HT1080 (cell line): Measurements from ENCODE around the gene GABRE. TPM values are rescaled to one million over a fixed set of nuclear protein-coding genes. Genes with fewer than 3 reads are reported as not detected.

Source experiments
- DNase-seq: peaks from one replicate; pipeline ENCODE4 v3.0.0-alpha.2; 2015; ENCODE audit warnings: low read depth
- polyA plus RNA-seq, 2 experiments: library from polyadenylated mRNA; depleted of rRNA; stranded (reverse); fragments of >200 nt; gene quantifications; 2 replicates each; pipeline ENCODE4 v1.2.3, GENCODE V29; 2015
- total RNA-seq: library from RNA; depleted of rRNA; stranded (reverse); fragments of >200 nt; shearing (Covaris generic); gene quantifications from 2 replicates; pipeline ENCODE4 v1.2.3, GENCODE V29; 2014; rRNA removed

Gene GABRE, protein sequence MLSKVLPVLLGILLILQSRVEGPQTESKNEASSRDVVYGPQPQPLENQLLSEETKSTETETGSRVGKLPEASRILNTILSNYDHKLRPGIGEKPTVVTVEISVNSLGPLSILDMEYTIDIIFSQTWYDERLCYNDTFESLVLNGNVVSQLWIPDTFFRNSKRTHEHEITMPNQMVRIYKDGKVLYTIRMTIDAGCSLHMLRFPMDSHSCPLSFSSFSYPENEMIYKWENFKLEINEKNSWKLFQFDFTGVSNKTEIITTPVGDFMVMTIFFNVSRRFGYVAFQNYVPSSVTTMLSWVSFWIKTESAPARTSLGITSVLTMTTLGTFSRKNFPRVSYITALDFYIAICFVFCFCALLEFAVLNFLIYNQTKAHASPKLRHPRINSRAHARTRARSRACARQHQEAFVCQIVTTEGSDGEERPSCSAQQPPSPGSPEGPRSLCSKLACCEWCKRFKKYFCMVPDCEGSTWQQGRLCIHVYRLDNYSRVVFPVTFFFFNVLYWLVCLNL
- 3.7 and 4.7 TPM in 2 replicates for total RNA-seq
- 1.3 and 1.6 TPM in 2 replicates for polyA plus RNA-seq (2015; cell fraction: cytosol; rRNA removed)
- 48.1 and 57.8 TPM in 2 replicates for polyA plus RNA-seq (2015; cell fraction: nucleus; rRNA removed)

DNA sequence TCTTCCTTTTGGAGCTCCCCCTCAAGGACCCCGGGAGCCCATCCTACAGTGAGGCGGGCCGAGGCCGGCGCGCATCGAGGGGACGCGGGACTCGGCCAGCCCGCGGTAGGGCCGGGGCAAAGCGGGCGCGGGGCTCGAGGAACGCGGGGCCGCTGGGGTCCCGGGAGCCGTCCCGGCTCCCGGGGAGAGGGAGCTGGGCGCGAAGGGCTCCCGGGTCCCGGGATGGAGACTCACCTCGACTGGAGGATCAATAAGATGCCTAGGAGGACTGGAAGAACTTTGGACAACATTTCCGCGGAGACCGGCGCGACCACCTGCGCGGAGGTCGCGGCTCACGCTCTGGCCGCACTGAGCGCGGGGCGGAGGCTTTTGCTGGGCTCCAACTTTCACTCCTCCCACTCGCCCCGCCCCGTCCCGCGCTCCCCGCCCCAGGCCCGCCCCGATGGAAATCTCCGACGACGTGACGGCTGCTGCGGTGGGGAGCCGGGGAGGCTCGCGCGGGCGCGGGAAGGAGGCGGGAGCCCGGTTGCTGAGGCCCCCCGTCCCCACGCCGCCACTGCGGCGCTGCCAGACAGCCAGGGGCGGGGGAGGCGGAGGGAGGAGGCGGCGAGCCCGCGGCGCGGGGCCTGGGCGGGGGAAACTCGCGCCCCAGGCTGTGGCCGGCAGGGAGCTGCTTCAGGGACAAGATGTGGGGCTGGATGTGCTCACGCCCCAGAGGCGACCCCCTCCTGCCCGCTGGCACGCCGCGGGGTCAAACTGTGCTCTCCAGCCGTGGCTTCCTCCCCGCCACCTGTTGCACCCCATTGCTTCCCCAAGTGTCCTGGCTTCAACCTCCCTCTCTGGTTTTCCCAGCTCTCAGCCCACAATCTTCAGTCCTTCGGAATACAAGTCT is at the start of gene GABRE:
GABRE (minus strand) TSS at position 341 of the 892 bp plus-strand sequence; CDS start at position 290, 51 bp downstream.
- no peak for DNase-seq

GRCh38 chrX:152020888-152021287 is 46.4 kb upstream of the GABRE start:
- DNase-seq = no peak

DNA sequence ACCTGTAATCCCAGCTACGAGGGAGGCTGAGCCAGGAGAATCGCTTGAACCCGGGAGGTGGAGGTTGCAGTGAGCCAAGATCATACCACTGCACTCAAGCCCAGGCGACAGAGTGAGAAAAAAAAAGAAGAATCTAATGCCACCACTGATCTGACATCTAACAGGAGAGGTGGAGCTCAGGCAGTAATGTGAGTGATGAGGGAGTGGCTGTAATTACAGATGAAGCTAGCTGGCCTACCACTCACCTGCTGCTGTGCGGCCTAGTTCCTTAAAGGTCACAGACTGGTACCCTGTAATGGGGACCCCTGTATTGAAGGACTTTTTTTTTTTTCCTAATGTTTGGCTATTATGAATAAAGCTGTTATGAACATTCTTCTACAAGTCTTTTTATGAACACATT is 25.3 kb upstream of the GABRE start:
- DNase-seq = no peak

GRCh38 chrX:151997539-151997938 is 23.1 kb upstream of the GABRE start:
- no peak for DNase-seq

DNA sequence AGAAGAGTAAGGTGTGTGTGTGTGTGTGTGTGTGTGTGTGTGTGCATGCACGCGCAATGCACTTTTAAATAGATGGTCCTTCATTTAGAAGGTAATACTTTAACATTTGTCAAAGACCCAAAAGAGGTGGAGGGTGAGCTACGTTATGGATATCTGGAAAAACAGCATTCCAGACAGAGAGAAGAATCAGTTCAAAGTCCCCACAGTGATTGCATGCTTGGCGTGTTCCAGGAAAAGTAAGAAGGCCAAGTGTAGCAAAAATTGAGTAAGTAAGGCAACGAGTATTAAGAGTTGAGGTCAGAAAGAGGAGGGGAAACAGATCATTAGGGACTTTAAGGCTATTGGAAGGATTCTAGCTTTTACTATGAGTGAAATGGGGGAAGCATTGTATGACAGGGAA is 21.9 kb upstream of the GABRE start:
- DNase-seq = no peak

DNA sequence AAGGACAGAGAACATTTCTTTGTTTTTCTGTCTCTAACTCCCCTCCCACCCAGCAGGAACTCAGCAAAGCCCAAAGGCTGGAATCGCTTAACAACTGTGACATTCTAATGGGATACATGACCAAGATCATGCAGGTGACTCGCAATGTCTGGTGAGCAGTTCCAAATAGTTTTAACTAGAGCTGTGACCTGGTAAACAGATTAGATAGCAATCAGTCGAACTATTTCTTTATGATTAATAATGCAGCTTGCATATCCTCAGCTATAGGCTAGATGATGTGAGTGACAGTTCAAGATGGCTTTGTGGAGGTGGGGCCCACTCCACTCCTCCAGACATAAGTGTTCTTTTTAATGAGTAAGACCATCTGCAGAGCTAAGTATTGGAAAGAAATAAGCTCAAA is 20.0 kb upstream of the GABRE start:
- DNase-seq = no peak

GRCh38 chrX:151988706-151989299 is 14.3 kb upstream of the GABRE start:
- no peak for DNase-seq

DNA sequence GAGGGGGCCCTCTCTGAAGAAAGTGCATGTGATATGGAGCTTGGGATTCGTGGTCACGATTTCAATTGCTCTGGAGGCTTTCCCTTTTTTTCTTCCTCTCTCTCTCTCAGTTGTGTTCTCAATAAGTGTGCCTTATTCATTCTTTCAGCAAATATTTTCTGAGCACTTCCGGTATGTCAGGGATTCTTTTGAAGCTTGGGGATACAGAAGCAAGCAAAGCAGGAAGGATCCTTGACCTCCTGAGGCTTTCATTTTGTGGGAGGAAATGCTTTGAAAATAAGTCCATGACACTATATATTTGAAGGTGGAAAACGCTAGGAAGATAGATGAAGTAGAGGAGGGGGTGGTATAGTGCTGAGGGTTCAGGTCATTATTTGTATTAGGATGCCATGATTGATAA is 12.6 kb upstream of the GABRE start:
- no peak for DNase-seq

- DNase-seq = peak; percentile 42
These were observed 11.5 kb upstream of the GABRE start for GRCh38 chrX:151985955-151986354.

DNA sequence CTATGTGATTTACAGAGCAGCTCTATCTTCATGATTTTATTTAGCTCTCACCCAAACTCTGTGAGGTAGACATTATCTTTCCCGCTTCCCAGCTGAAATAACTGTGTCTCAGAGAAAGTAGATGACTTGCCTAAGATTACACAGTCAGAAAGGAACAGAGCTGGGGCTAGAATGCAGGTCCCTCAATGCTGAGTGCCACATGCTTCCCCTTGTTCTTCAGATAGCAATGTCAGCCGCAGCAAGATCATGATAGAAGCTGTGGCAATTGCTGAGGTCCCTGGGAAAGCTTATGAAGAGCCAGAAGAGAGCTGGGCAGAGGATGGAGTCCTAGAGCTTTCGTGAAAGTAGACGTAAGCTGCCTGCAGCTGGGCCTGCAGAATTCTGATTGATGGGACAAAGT is 11.1 kb upstream of the GABRE start:
- no peak for DNase-seq

- DNase-seq = no peak
These were observed 10.4 kb upstream of the GABRE start for GRCh38 chrX:151984902-151985301.

GRCh38 chrX:151984328-151984727 is 9.9 kb upstream of the GABRE start:
- peak; percentile 80 for DNase-seq

DNA sequence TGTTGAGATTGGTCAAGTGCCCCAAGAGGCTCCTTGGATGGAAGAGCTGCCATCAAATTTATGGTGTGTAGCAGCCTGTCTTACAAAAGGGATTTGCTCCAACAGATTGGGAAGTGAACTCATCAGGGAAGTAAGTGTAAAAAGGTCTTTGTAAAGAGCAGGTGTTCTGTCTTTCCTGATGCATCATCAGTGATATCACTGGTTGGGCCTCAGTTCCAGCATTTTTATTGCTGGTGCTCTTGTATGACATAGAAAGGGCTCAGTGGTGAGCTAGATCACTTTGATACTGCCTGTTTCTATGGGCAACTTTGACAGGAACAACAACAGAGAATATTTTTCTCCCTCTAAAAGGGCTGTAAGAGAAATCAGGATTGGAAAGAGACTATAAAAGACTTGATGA is 8.7 kb upstream of the GABRE start:
- DNase-seq = no peak

DNA sequence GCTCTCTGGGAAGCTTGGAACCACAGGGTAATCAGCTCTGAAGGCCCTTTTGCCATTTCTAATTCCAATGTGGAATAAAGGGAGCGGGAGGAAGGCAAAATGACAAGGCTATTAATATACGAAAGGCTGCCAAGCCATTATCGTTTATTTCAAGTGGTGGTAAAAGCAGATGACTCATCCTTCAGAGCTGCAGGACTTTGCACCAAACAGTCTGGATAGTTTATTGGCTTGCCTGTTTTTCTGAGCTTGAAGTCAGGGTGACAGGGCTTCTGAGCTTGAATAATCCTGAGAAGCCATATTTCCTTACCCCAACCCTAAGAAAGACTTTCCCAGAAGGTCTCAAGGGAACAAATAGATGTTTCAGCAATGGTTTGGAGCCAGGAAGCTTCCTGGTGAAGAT is 7.7 kb upstream of the GABRE start:
- peak; percentile 72 for DNase-seq

GRCh38 chrX:151981129-151981528 is 6.7 kb upstream of the GABRE start:
- DNase-seq = peak; percentile 50

- no peak for DNase-seq
These were observed 3.4 kb upstream of the GABRE start for GRCh38 chrX:151977923-151978322.

- no peak for DNase-seq
These were observed 2.5 kb upstream of the GABRE start for GRCh38 chrX:151977009-151977408.

DNA sequence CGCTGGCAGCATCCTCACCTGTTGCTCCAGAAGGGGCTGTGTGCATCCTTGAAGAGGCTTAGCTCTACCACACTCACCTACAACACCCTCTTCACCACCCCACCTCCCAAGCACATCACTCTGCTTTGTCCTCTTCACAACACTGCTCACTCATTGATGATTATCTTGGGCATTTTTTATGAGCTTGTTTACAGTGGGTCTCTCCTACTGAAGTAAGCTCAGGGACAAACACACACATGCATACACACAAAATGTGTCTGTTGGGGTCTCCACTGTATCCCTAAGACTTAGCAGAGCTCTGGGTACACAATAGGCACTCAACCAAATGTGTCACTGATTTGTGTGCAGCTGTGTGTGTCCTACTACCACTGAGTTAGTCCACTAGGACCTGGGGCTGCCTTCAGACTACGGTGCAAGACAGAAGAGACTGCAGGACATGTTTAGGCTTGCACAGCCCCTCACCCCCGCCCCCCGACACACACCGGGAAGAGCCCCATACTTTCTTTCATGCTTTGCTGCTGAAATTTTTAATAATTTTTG is 1.3 kb upstream of the GABRE start:
- no peak for DNase-seq

DNA sequence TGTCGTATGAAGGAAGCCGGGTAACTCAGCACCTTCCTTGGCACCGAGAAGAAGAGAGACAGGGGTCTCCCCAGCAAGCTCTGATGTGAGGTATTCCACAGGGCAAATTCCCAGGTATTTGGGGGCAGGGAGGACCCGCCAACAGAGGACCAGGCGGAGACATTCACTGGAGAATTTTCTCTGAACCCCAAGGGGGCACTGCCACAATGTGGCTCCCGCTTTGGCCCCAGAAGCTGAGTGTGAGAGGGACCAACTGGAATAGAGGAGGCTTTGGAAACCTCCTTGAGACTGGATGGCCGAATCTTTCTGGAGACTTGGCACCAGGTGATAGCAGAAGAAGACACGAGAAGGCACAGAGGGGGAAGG is 735 bp upstream of the GABRE start:
- no peak for DNase-seq

DNA sequence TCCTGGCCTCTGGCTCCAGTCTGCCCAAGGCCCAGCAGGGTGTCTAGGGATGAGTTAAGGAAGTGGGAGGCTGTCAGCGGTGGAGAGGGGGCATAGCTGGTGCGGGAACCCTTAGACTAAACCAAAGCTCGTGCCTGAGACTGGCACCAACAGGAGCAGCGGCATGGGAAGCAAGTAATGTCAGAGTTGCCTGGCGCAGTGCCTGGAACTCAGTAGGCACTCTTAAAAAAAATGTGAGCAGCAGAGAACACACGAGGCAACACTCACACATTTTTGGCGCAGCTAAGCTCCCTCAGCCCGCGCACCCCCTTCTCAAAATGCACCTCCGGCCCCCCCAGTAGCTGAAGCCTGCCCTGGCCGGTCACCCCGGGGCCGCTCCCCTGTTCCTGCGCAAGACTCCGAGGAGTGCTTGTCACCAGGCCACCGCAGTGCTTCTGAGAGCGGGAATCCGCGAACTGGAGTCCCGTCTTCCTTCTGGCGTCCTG is 583 bp downstream of the GABRE start:
- peak; percentile 61 for DNase-seq

- no peak for DNase-seq
These were observed 1.3 kb downstream of the GABRE start for GRCh38 chrX:151973060-151973661.
